Lung (tissue), 12 donors: ENCODE data around the gene STMN1. TPM values are rescaled to one million over a fixed set of nuclear protein-coding genes. Genes with fewer than 3 reads are reported as not detected.

ENCODE experiments used
- ATAC-seq: fragments of 200-7000 bp; cut with Tn5 transposase; one replicate; pipeline ENCODE4 v1.9.1; 2020; ENCODE audit warnings: moderate number of reproducible peaks; ENCODE audit not compliant: insufficient read depth, low FRiP score
- DNase-seq, 3 donors: peaks; one replicate each; pipeline ENCODE4 v3.0.0-alpha.2; 2013 to 2017
- H3K27ac ChIP-seq, 2 donors: one replicate each; pipeline ENCODE4 v1.5.1; 2013; ENCODE audit warnings: mild to moderate bottlenecking in 2 of 2, moderate library complexity in 2 of 2, control low read depth in 1 of 2, inconsistent platforms in 1 of 2, low read depth in 1 of 2, low read length in 1 of 2
- H3K27me3 ChIP-seq, 3 donors: one replicate each; pipeline ENCODE4 v1.5.1; 2013; ENCODE audit warnings: low read length in 2 of 3; ENCODE audit not compliant: control insufficient read depth in 3 of 3, insufficient read depth in 3 of 3
- H3K36me3 ChIP-seq, 4 donors: one replicate each; pipeline ENCODE4 v1.5.1; 2013; ENCODE audit warnings: low read length in 4 of 4, mild to moderate bottlenecking in 1 of 4, moderate library complexity in 1 of 4; ENCODE audit not compliant: control insufficient read depth in 4 of 4, insufficient read depth in 4 of 4
- H3K4me1 ChIP-seq, 5 donors: one replicate each; pipeline ENCODE4 v1.5.1; 2013; ENCODE audit warnings: low read length in 5 of 5, mild to moderate bottlenecking in 2 of 5, moderate library complexity in 1 of 5; ENCODE audit not compliant: control insufficient read depth in 5 of 5, insufficient read depth in 5 of 5
- H3K4me3 ChIP-seq: one replicate; pipeline ENCODE4 v1.5.1; 2013; ENCODE audit warnings: mild to moderate bottlenecking, control low read depth, moderate library complexity
- H3K9ac ChIP-seq, 2 donors: one replicate each; pipeline ENCODE4 v1.5.1; 2013; ENCODE audit warnings: low read length in 2 of 2, control low read depth in 1 of 2; ENCODE audit not compliant: insufficient read depth in 1 of 2
- H3K9me3 ChIP-seq, 4 donors: one replicate each; pipeline ENCODE4 v1.5.1; 2013; ENCODE audit warnings: low read length in 3 of 4, mild to moderate bottlenecking in 1 of 4, moderate library complexity in 1 of 4; ENCODE audit not compliant: control insufficient read depth in 4 of 4, insufficient read depth in 3 of 4
- CTCF ChIP-seq: IDR thresholded peaks from 2 replicates; pipeline ENCODE4 v1.5.1; 2012; ENCODE audit warnings: mild to moderate bottlenecking; ENCODE audit errors: control extremely low read depth, extremely low read depth
- WGBS, 2 donors: extraction: QIAGEN DNeasy Blood & Tissue Kit; methylation state at CpG; one replicate each; pipeline ENCODE4 v1.1.7; 2013; 5-methylcytosine and 5-hydroxymethylcytosine counted together
- polyA plus RNA-seq, 2 donors: library from polyadenylated mRNA; stranded (reverse); fragments of 200-250 nt; gene quantifications; one replicate each; pipeline ENCODE4 v1.2.1, GENCODE V29; 2013
- total RNA-seq, 2 donors: library from RNA; depleted of rRNA in 1 of 2; stranded (reverse); fragments of >200 nt in 1 of 2; gene quantifications; one replicate each; pipeline ENCODE4 v1.2.1, GENCODE V29; 2014 to 2021
- donor health status: control.
- donor health status: control.
- donor health status: Bipolar disorder and iron deficiency.
- donor health status: healthy.
- donor health status: DM: yes; HTN: yes; CAD: no.

Gene STMN1
- total and polyA plus RNA-seq, 4 donors = 18.5 to 118 (median 51.3) TPM

DNA sequence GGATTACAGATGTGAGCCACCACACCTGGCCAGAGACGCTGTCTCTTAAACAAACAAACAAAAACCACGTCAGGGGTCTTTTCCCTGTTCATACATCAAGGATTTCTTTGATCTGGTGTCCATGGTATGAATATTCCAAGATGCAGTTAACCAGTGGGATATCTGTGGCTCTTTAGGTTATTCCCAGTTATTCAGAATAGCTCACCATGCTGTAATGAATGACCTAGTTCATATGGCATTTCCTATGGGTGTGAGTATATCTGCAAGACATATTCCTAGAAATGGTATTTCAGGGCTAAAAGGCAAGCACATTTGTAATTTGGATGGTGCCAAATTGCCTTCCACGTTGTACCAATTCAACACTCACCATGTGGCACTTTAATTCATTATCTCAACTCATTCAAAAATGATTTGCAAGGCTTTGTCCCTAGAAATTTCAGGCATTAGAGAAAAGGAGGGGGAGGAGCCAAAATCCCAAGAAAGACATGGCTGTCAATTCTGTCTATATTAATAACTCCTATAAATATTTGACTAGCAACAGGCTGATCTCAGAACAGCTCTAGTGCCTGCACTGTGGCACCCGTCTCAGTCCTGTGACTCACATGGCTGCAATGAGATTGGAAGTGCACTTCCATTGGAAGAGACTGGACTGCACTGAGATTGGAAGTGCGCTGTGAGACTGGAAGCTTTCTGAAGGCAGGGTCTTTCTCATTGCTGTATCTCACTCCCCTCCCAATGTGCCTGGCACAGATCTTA lies 6.0 kb upstream of the STMN1 start:
- Histone ChIP-seq H3K4me1 (no peaks in the 10 kb centered on the region), H3K27me3 (no peaks in the 10 kb centered on the region), H3K4me3 (no peak overlapping the region), H3K27ac (no peak overlapping the region), H3K9me3 (peaks cover 0 to 2% (median 0%) of the 10 kb centered on the region in 4 donors), H3K36me3 (no peaks in the 10 kb centered on the region), H3K9ac (no peak overlapping the region)
- no peak for DNase-seq
- no peak for ATAC-seq
- TF ChIP-seq CTCF = no peak
- WGBS, 2 donors = 81 to 87% methylated on average over 5 of the region's 5 CpGs

DNA sequence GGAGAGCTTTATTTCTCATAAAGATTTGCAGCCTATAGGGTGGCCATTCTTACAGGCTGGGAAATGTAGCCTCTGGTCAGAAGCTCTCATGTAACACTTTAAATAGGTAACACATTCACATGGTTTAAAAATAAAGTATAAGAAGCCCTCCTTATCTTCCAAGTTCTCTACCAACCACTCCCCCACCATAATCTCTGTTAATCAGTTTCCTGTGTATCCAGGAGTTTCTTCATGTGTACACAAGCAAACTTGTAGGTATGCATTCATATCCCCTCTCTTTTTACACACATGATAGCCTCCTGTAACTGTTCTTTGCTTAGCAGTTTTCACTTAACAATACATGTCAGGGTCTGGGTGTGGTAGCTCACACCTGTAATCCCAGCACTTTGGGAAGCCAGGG lies 4.9 kb upstream of the STMN1 start:
- TF ChIP-seq CTCF = no peak
- DNase-seq (no peak), ATAC-seq (no peak)
- Histone ChIP-seq H3K36me3 (no peaks in the 10 kb centered on the region), H3K4me3 (no peak overlapping the region), H3K9me3 (no peaks in the 10 kb centered on the region), H3K27me3 (no peaks in the 10 kb centered on the region), H3K4me1 (peaks cover 0 to 7% (median 0%) of the 10 kb centered on the region in 5 donors), H3K27ac (no peak overlapping the region), H3K9ac (no peak overlapping the region)

DNA sequence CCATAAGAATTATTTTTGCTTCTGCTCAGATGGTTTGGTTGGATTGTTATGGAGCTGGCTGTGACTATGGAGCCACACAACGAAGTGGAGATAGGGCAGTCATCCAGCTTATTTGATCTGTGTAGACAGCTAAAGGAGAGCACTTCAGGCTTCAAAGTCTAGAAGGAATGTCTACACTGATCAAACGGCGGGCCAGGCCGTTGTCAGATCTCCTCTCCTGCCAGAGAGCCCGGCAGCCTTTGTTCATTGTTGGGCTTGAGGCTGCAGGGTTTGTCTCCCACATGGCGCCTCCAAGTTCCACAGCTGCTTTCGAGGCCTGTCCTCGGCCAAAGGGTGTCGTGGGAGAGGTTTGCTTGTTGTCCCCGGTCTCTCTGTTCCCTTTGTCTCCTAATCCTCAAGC lies 2.8 kb upstream of the STMN1 start:
- Histone ChIP-seq H3K9ac (no peak overlapping the region), H3K4me1 (peaks cover 0 to 15% (median 3%) of the 10 kb centered on the region in 5 donors), H3K9me3 (no peaks in the 10 kb centered on the region), H3K36me3 (no peaks in the 10 kb centered on the region), H3K27me3 (no peaks in the 10 kb centered on the region), H3K4me3 (no peak overlapping the region), H3K27ac (no peak overlapping the region)
- no peak for TF ChIP-seq CTCF
- ATAC-seq (no peak), DNase-seq (no peak)
- WGBS, 2 donors = 56 to 83% methylated on average over 10 of the region's 10 CpGs

DNA sequence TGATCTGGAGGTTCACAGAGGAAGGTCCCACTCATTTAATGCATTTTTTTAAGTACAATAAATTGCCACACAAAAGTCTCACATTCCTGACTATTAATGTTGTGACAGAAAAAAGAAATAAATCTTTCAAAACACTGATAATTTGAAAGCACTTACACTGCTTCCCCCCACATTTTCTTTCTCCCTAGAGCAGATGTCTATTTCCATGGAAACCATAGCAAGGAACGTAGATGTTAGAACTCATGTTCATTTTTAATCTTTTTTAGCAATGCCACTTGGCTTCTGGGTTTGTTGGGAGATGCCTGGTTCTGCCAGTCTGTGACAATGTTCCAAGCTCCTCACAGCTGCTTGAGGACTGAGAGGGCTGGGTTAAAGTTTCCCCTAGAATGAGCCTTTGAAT lies 1.9 kb upstream of the STMN1 start:
- no peaks in the 10 kb centered on the region for H3K27me3 ChIP-seq
- no peak overlapping the region for H3K4me3 ChIP-seq
- no peak overlapping the region for H3K27ac ChIP-seq
- WGBS, 2 donors = 83 to 88% methylated on average over 1 of the region's 1 CpG
- H3K9ac ChIP-seq = no peak overlapping the region
- peaks cover 0 to 24% (median 3%) of the 10 kb centered on the region in 5 donors for H3K4me1 ChIP-seq
- H3K9me3 ChIP-seq = no peaks in the 10 kb centered on the region
- no peak for ATAC-seq
- no peak for TF ChIP-seq CTCF
- DNase-seq = no peak
- H3K36me3 ChIP-seq = peaks cover 0 to 3% (median 2%) of the 10 kb centered on the region in 4 donors
